ENCODE data around the gene DIAPH2. TPM values are rescaled to one million over a fixed set of nuclear protein-coding genes. Genes with fewer than 3 reads are reported as not detected.
A peak's percentile ranks its signal among the peaks of the same experiment; 100 is the strongest.

The DIAPH2 gene
- total and polyA plus RNA-seq, 7 donors: 2.6 to 19.2 (median 11.5) TPM

DNA sequence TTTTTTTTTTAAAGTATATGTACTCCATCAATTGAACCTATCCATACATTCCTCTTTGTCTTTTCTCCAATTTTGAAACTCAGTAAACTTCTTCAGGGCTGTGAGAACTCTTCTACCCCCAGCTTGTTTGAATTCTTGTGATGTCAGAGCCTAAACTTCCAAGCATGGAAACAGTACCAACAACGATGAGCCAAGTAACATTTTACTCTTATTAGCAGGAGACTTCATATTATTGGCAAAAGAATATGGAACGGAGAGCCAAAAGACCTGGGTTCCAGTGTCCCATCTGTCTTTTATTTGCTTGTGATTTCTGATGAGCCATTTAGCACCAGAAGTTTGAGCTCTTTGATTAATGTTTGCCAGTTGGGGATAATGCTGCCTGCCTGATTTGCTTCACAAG, 5.3 kb downstream of the DIAPH2 start:
- Histone ChIP-seq H3K27ac (peak overlapping the region; percentile 18), H3K36me3 (ENCODE audit: insufficient read depth in 1 of 2, low read depth in 1 of 2) (no peaks in the 10 kb centered on the region), H3K4me3 (peak overlapping the region; percentile 19), H3K9me3 (no peaks in the 10 kb centered on the region), H3K4me1 (peaks cover 6% of the 10 kb centered on the region), H3K27me3 (ENCODE audit: insufficient read depth in 3 of 3, low read length in 2 of 3) (peaks cover 0 to 21% (median 0%) of the 10 kb centered on the region in 3 donors)
- intact Hi-C loops (cut with DNase I): no loop called here
- WGBS, 3 donors: 26 to 39% (median 26%) methylated on average over 2 of the region's 2 CpGs
- DNase-seq: no peak
- ATAC-seq: no peak
- no peak for TF ChIP-seq CTCF (IDR thresholded peaks at IDR 0.05)

DNA sequence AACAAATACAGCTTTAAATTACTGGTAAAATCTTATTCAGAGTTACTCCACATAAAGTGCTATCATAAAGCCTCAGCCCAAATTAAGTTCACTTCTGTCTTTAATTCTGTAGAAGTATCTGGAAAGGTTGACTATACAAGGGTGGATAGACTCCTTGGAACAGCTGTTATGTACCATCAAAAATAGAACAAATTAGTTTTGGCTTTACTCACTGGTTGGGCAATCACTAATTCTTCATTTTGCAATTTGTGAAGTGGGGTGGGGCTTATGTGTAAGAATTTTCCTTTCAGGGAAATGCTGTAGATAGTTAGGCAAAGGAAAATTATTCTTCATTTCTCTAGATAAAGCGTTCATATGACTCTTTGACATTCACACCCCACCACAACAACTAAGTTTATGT, 7.8 kb downstream of the DIAPH2 start:
- peak overlapping the region; percentile 17 for H3K27ac ChIP-seq
- TF ChIP-seq CTCF (IDR thresholded peaks at IDR 0.05): no peak
- intact Hi-C loops (cut with DNase I): no loop called here
- DNase-seq: no peak
- H3K4me3 ChIP-seq: no peak overlapping the region
- peaks cover 0 to 10% (median 0%) of the 10 kb centered on the region in 3 donors for H3K27me3 ChIP-seq (ENCODE audit: insufficient read depth in 3 of 3, low read length in 2 of 3)
- peaks cover 6% of the 10 kb centered on the region for H3K4me1 ChIP-seq
- ATAC-seq: peak; percentile 49 to 82 (median 56)
- no peaks in the 10 kb centered on the region for H3K36me3 ChIP-seq (ENCODE audit: insufficient read depth in 1 of 2, low read depth in 1 of 2)
- no peaks in the 10 kb centered on the region for H3K9me3 ChIP-seq
- WGBS, 3 donors: 59 to 61% (median 61%) methylated on average over 1 of the region's 1 CpG

DNA sequence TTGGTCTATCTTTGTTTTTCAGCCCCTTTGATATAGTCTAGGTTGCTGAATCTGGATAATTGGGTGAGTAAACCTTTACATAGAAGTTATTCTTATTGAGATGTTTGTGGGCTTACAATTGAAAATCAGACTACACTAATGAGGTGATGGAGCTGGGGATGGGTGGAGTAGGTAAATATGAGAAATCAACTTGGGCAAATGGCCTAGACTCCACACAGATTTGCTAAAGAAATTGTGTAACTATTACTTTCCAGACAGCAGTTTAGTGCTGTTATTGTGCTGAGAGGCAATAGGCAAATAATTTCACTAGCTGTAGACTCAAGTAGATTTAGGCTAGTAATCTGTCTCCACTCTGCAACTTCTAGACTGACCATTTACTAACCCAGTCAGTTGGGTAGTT, 8.2 kb downstream of the DIAPH2 start:
- Histone ChIP-seq H3K4me3 (no peak overlapping the region), H3K4me1 (peaks cover 6% of the 10 kb centered on the region), H3K27ac (peak overlapping the region; percentile 17), H3K36me3 (ENCODE audit: insufficient read depth in 1 of 2, low read depth in 1 of 2) (no peaks in the 10 kb centered on the region), H3K27me3 (ENCODE audit: insufficient read depth in 3 of 3, low read length in 2 of 3) (peaks cover 0 to 6% (median 0%) of the 10 kb centered on the region in 3 donors), H3K9me3 (no peaks in the 10 kb centered on the region)
- TF ChIP-seq CTCF (IDR thresholded peaks at IDR 0.05): no peak
- intact Hi-C loops (cut with DNase I): no loop called here
- DNase-seq (no peak), ATAC-seq (peak in 1 of 4 donors; percentile 29)

DNA sequence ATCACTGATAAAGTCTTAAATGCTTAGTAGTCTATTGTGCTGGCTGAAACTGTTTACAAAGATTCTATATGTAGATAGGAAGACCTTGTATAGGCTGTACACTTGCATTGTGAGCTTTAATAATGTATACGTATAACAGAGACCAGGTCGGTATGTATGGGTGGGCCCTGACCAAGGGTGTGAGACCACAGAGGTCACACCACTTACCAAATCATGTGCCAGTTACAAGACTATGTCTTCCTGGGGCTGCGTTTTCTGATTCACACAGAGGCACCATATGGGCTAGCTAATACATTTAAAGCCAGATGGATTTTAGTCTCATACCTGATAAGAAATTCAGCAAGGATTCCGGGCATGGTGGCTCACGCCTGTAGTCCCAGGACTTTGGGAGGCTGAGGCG, 8.8 kb downstream of the DIAPH2 start:
- no peak overlapping the region for H3K4me3 ChIP-seq
- peaks cover 6% of the 10 kb centered on the region for H3K4me1 ChIP-seq
- TF ChIP-seq CTCF (IDR thresholded peaks at IDR 0.05): no peak
- H3K27me3 ChIP-seq (ENCODE audit: insufficient read depth in 3 of 3, low read length in 2 of 3): peaks cover 0 to 5% (median 0%) of the 10 kb centered on the region in 3 donors
- DNase-seq (no peak), ATAC-seq (no peak)
- intact Hi-C loops (cut with DNase I): no loop called here
- no peaks in the 10 kb centered on the region for H3K9me3 ChIP-seq
- no peaks in the 10 kb centered on the region for H3K36me3 ChIP-seq (ENCODE audit: insufficient read depth in 1 of 2, low read depth in 1 of 2)
- peak overlapping the region; percentile 17 for H3K27ac ChIP-seq
- WGBS, 3 donors: 93 to 96% (median 95%) methylated on average over 6 of the region's 6 CpGs

- H3K36me3 ChIP-seq (ENCODE audit: insufficient read depth in 1 of 2, low read depth in 1 of 2): no peaks in the 10 kb centered on the region
- H3K4me3 ChIP-seq: no peak overlapping the region
- DNase-seq: no peak
- no peak for ATAC-seq
- H3K27me3 ChIP-seq (ENCODE audit: insufficient read depth in 3 of 3, low read length in 2 of 3): no peaks in the 10 kb centered on the region
- no peaks in the 10 kb centered on the region for H3K9me3 ChIP-seq
- H3K4me1 ChIP-seq: no peaks in the 10 kb centered on the region
- WGBS, 3 donors: 63 to 75% (median 70%) methylated on average over 4 of the region's 4 CpGs
- intact Hi-C loops (cut with DNase I): no loop called here
- TF ChIP-seq CTCF (IDR thresholded peaks at IDR 0.05): no peak
- H3K27ac ChIP-seq: no peak overlapping the region
Observed at GRCh38 chrX:96696462-96696861, 11.8 kb downstream of the DIAPH2 start.

Measured in psoas muscle (tissue), 8 donors.